HCT116 (cell line): ENCODE results near the gene DENND4B.

Source experiments
- EZH2 ChIP-seq: fragments of 200-600 bp; sonication (generic); IDR thresholded peaks from 2 replicates; pipeline ENCODE4 v1.6.1; 2017; ENCODE audit warnings: antibody characterized with exemption, mixed run types
- FOSL1 ChIP-seq: IDR thresholded peaks from 2 replicates; pipeline ENCODE4 v1.6.1; 2012; ENCODE audit warnings: low read depth
- POLR2A ChIP-seq: IDR thresholded peaks from 2 replicates; pipeline ENCODE4 v1.7.0; 2011; ENCODE audit warnings: borderline replicate concordance; ENCODE audit not compliant: insufficient read depth, insufficient read length; ENCODE audit errors: extremely low read depth
- POLR2AphosphoS5 ChIP-seq: IDR thresholded peaks from 2 replicates; pipeline ENCODE4 v1.6.1; 2011; ENCODE audit warnings: mild to moderate bottlenecking, low read depth, low read length, moderate library complexity
- RAD21 ChIP-seq: IDR thresholded peaks from 2 replicates; pipeline ENCODE4 v1.6.1; 2012; ENCODE audit warnings: low read depth, mild to moderate bottlenecking
- SRF ChIP-seq: IDR thresholded peaks from 2 replicates; pipeline ENCODE4 v1.6.1; 2012; ENCODE audit warnings: low read depth
- TCF7L2 ChIP-seq: IDR thresholded peaks from 2 replicates; pipeline ENCODE4 v1.7.0; 2011; ENCODE audit warnings: borderline replicate concordance, inconsistent platforms; ENCODE audit not compliant: insufficient read depth, insufficient read length; ENCODE audit errors: extremely low read depth
- YY1 ChIP-seq: IDR thresholded peaks from 2 replicates; pipeline ENCODE4 v1.6.1; 2011; ENCODE audit warnings: low read length, low read depth, moderate library complexity, mild to moderate bottlenecking; ENCODE audit not compliant: insufficient replicate concordance; ENCODE audit errors: extremely low read depth
- ZNF274 ChIP-seq: fragments of 200-500 bp; sonication (Bioruptor generic); IDR thresholded peaks from 2 replicates; pipeline ENCODE4 v1.6.1; 2014; ENCODE audit warnings: mild to moderate bottlenecking, low read depth, low read length, inconsistent platforms
- TF ChIP-seq, protein P1 (sequence below): IDR thresholded peaks from 2 replicates; pipeline ENCODE4 v1.6.1; 2012; ENCODE audit warnings: low read depth
- TF ChIP-seq, protein P2 (sequence below), 3 experiments: fragments of 200-600 bp in 1 of 3; sonication (generic) in 1 of 3; IDR thresholded peaks in 2 of 3; conservative IDR thresholded peaks in 1 of 3; 2 replicates each; pipeline ENCODE4 v1.5.1; 2012 to 2017; ENCODE audit warnings: low read depth in 2 of 3, low read length in 2 of 3, antibody characterized with exemption in 1 of 3, borderline replicate concordance in 1 of 3, control low read depth in 1 of 3, mild to moderate bottlenecking in 1 of 3, mixed read lengths in 1 of 3, mixed run types in 1 of 3, moderate library complexity in 1 of 3; ENCODE audit not compliant: insufficient read depth in 1 of 3
- TF ChIP-seq, protein P3 (sequence below): IDR thresholded peaks from 2 replicates; pipeline ENCODE4 v1.6.1; 2012

DNA sequence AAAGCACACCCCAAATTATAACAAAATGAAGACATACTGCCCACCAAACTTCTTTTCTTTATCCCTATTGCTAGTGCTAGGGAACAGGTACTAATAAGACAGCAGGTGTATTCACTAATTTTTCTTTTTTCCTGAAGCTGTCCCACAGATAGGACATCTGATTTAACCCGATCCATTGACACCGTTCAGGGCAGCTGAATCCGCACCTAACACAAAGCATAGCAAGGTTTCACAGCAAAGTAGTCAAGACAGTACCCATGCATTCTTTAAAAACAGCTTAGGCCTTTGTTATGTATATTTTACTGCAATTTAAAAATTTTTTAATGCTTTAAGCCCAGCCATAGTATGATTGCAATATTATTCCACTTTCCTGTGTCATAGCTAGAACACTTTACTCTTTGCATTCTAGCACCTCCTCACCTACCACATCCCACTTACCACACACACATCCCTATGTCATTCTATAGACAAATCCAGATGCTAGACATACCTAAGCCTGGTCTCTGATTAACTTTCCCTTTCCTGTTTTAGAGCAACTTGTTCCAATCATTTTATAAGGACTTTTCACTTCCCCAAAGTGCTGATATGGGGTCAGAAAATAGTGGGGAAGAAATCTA is 64.1 kb downstream of the DENND4B start:
- TF ChIP-seq, protein P1, sequence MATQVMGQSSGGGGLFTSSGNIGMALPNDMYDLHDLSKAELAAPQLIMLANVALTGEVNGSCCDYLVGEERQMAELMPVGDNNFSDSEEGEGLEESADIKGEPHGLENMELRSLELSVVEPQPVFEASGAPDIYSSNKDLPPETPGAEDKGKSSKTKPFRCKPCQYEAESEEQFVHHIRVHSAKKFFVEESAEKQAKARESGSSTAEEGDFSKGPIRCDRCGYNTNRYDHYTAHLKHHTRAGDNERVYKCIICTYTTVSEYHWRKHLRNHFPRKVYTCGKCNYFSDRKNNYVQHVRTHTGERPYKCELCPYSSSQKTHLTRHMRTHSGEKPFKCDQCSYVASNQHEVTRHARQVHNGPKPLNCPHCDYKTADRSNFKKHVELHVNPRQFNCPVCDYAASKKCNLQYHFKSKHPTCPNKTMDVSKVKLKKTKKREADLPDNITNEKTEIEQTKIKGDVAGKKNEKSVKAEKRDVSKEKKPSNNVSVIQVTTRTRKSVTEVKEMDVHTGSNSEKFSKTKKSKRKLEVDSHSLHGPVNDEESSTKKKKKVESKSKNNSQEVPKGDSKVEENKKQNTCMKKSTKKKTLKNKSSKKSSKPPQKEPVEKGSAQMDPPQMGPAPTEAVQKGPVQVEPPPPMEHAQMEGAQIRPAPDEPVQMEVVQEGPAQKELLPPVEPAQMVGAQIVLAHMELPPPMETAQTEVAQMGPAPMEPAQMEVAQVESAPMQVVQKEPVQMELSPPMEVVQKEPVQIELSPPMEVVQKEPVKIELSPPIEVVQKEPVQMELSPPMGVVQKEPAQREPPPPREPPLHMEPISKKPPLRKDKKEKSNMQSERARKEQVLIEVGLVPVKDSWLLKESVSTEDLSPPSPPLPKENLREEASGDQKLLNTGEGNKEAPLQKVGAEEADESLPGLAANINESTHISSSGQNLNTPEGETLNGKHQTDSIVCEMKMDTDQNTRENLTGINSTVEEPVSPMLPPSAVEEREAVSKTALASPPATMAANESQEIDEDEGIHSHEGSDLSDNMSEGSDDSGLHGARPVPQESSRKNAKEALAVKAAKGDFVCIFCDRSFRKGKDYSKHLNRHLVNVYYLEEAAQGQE, result no peak
- TF ChIP-seq, protein P2, sequence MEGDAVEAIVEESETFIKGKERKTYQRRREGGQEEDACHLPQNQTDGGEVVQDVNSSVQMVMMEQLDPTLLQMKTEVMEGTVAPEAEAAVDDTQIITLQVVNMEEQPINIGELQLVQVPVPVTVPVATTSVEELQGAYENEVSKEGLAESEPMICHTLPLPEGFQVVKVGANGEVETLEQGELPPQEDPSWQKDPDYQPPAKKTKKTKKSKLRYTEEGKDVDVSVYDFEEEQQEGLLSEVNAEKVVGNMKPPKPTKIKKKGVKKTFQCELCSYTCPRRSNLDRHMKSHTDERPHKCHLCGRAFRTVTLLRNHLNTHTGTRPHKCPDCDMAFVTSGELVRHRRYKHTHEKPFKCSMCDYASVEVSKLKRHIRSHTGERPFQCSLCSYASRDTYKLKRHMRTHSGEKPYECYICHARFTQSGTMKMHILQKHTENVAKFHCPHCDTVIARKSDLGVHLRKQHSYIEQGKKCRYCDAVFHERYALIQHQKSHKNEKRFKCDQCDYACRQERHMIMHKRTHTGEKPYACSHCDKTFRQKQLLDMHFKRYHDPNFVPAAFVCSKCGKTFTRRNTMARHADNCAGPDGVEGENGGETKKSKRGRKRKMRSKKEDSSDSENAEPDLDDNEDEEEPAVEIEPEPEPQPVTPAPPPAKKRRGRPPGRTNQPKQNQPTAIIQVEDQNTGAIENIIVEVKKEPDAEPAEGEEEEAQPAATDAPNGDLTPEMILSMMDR (IDR thresholded peaks at IDR 0.05 in 2 of 3, conservative IDR thresholded peaks at IDR 0.05 in 1 of 3; ENCODE audit: borderline replicate concordance in 1 of 3, insufficient read depth in 1 of 3, low read depth in 2 of 3, low read length in 2 of 3), result no peak
- TF ChIP-seq EZH2, result no peak
- TF ChIP-seq POLR2A, result no peak
- no peak for TF ChIP-seq RAD21
- TF ChIP-seq YY1, result no peak
- TF ChIP-seq, protein P3, sequence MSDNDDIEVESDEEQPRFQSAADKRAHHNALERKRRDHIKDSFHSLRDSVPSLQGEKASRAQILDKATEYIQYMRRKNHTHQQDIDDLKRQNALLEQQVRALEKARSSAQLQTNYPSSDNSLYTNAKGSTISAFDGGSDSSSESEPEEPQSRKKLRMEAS, result no peak
- TF ChIP-seq POLR2AphosphoS5, result no peak
- TF ChIP-seq FOSL1, result no peak
- no peak for TF ChIP-seq SRF
- no peak for TF ChIP-seq TCF7L2
- TF ChIP-seq ZNF274, result no peak
